Psoas muscle (tissue), 8 donors: Measurements from ENCODE around the gene CHST8. TPM values are rescaled to one million over a fixed set of nuclear protein-coding genes. Genes with fewer than 3 reads are reported as not detected.

ENCODE experiments used
- ATAC-seq, 4 donors: fragments of 200-7000 bp; cut with Tn5 transposase; one replicate each; pipeline ENCODE4 v1.9.1; 2020; ENCODE audit warnings: moderate library complexity in 3 of 4, mild to moderate bottlenecking in 2 of 4
- DNase-seq, 2 donors: peaks; one replicate each; pipeline ENCODE4 v3.0.0-alpha.2; 2020
- H3K27ac ChIP-seq: fragments of 200-600 bp; one replicate; pipeline ENCODE4 v1.8.0; 2022
- H3K27me3 ChIP-seq, 3 donors: fragments of 200-600 bp in 1 of 3; one replicate each; pipeline versions ENCODE4 v1.6.1 to v1.8.0; 2013 to 2022; ENCODE audit warnings: low read length in 2 of 3, mild to moderate bottlenecking in 2 of 3, moderate library complexity in 1 of 3; ENCODE audit not compliant: insufficient read depth in 3 of 3
- H3K36me3 ChIP-seq, 2 donors: fragments of 200-600 bp in 1 of 2; one replicate each; pipeline versions ENCODE4 v1.6.1 to v1.8.0; 2013 to 2022; ENCODE audit warnings: low read depth in 1 of 2, mild to moderate bottlenecking in 1 of 2, moderate library complexity in 1 of 2; ENCODE audit not compliant: insufficient read depth in 1 of 2
- H3K4me1 ChIP-seq: fragments of 200-600 bp; one replicate; pipeline ENCODE4 v1.8.0; 2022
- H3K4me3 ChIP-seq: fragments of 200-600 bp; one replicate; pipeline ENCODE4 v1.8.0; 2022; ENCODE audit warnings: mild to moderate bottlenecking
- H3K9me3 ChIP-seq: fragments of 200-600 bp; one replicate; pipeline ENCODE4 v1.8.0; 2022
- WGBS, 3 donors: extraction: QIAGEN DNeasy Blood & Tissue Kit; methylation state at CpG; one replicate each; pipeline versions ENCODE4 v1.1.6 to v1.1.7; 2013; 5-methylcytosine and 5-hydroxymethylcytosine counted together
- intact Hi-C, 2 donors: fragments of 100-400 bp; cut with DNase I; formaldehyde crosslinking; loops; one replicate each; pipeline versions ENCODE4 v1.11.0 to v1.14.2; 2022
- polyA plus RNA-seq, 3 donors: library from polyadenylated mRNA; stranded (reverse); fragments of 200-250 nt; gene quantifications; one replicate each; pipeline ENCODE4 v1.2.3, GENCODE V29; 2013
- total RNA-seq, 4 donors: library from RNA; stranded (reverse); fragmentation: NEBNext Ultra II Directional in 2 of 4; extraction: Animal tissue kit (Norgen Biotek cat#: 25700) in 2 of 4; gene quantifications; one replicate each; pipeline versions ENCODE4 v1.2.1 to v1.2.4, GENCODE V29; 2021 to 2023
- TF ChIP-seq, protein P1 (sequence below): fragments of 200-600 bp; IDR thresholded peaks from one replicate; pipeline ENCODE4 v1.8.0; 2022; ENCODE audit warnings: antibody characterized with exemption
- donor health status: healthy with polysubstance abuse.
- donor health status: DM: no; HTN: no; CAD: no; lungs with moderate emphysema.
- donor health status: Bipolar disorder and iron deficiency.
- donor health status: healthy.
- donor health status: DM: yes; HTN: yes; CAD: no.
- donor health status: DM: no; HTN: no; CAD: no.
- donor health status: DM: no; HTN: no; CAD: no.
- donor health status: DM: yes; HTN: yes; CAD: no.

Gene CHST8
- total and polyA plus RNA-seq, 7 donors: 0.05 to 0.60 (median 0.23) TPM; not detected in 1

DNA sequence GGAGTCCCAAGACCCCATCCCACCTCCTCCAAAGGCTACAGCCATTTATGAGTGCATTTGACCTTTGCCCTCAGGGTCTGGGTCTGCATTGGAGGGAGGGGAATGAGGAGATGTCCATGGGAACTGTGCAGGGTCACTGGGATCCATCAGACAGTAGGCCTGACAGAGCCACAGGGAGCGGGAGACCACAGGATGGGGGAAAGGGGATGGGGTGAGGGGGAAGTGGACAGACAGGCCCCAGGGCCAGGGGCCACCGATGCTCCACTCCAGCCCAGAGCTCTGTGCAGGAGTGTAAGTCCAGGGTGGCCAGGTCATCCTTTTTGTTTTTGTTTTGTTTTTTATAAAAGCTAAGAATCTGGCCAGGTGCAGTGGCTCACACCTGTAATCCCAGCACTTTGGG, 82.5 kb downstream of the CHST8 start:
- DNase-seq (no peak), ATAC-seq (no peak)
- Histone ChIP-seq H3K27ac (no peak overlapping the region), H3K9me3 (no peaks in the 10 kb centered on the region), H3K4me3 (no peak overlapping the region), H3K4me1 (no peaks in the 10 kb centered on the region), H3K27me3 (peaks cover 0 to 3% (median 0%) of the 10 kb centered on the region in 3 donors), H3K36me3 (no peaks in the 10 kb centered on the region)
- intact Hi-C loops: no loop called here
- WGBS, 3 donors: 83 to 86% (median 83%) methylated on average over 2 of the region's 2 CpGs
- TF ChIP-seq, protein P1, sequence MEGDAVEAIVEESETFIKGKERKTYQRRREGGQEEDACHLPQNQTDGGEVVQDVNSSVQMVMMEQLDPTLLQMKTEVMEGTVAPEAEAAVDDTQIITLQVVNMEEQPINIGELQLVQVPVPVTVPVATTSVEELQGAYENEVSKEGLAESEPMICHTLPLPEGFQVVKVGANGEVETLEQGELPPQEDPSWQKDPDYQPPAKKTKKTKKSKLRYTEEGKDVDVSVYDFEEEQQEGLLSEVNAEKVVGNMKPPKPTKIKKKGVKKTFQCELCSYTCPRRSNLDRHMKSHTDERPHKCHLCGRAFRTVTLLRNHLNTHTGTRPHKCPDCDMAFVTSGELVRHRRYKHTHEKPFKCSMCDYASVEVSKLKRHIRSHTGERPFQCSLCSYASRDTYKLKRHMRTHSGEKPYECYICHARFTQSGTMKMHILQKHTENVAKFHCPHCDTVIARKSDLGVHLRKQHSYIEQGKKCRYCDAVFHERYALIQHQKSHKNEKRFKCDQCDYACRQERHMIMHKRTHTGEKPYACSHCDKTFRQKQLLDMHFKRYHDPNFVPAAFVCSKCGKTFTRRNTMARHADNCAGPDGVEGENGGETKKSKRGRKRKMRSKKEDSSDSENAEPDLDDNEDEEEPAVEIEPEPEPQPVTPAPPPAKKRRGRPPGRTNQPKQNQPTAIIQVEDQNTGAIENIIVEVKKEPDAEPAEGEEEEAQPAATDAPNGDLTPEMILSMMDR: no peak

DNA sequence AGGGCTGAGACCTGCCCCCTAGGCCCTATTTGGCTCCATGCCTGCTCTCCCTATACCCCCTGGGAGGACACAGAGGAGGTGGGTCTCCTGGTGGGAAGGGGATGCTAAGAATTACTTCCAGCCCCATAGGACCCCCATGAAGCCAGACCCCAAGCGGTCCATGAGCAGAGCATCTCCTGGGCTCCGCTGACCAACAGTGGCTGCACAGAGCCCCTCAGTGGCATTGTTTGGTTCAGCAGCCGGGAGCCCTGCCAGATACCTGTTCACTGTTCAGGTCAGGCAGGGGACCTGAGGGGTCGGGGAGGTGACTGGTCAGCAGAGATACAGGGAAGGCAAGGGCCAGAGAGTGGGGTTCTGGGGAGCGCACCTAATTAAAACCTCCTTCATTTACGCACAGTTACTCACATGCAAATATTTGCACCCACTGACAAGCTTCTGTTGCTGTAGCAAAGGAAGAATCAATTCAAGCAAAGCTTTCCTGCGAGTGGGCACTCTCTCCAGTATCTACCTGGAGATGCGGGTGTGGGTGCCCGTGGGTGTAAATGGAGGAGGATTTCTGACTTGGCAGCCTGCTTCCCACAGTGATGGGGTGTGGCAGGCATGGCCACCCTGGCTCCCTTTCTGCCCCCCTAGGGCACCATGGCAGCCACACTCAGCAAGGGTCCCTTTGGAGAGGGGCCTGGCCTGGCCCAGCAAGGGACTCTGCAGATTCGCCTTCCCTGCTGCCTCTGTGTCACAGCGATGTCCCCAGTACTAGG, 83.5 kb downstream of the CHST8 start:
- WGBS, 3 donors: 73 to 79% (median 74%) methylated on average over 11 of the region's 11 CpGs

DNA sequence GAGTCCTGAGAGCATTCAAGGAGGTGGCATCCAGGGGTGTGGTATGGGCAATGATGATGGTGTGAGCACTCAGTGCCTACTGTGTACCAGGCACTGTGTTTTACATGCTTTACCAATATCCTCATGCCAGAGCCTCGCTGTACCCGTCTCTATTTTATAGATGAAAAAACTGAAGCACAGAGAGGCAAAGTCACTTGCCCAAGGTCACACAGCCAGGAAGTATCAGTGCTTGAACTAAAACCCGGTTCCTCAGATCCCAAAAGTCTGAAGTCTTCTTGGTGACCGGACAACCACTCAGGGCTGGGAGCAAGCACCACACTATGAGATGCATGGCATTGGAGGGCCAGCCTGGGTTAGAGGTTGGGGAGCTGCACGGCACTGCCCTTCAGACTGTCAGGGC, 84.1 kb downstream of the CHST8 start:
- Histone ChIP-seq H3K4me3 (no peak overlapping the region), H3K27me3 (peaks cover 0 to 3% (median 0%) of the 10 kb centered on the region in 3 donors), H3K4me1 (no peaks in the 10 kb centered on the region), H3K9me3 (no peaks in the 10 kb centered on the region), H3K27ac (no peak overlapping the region), H3K36me3 (no peaks in the 10 kb centered on the region)
- 81 to 87% (median 87%) methylated on average over 5 of the region's 5 CpGs for WGBS, 3 donors
- DNase-seq (no peak), ATAC-seq (no peak)
- TF ChIP-seq, protein P1: no peak
- intact Hi-C loops: no loop called here

More for the DNA sequence above, 83.5 kb downstream of the CHST8 start:
- TF ChIP-seq, protein P1: no peak
- no peak overlapping the region for H3K4me3 ChIP-seq
- ATAC-seq (no peak), DNase-seq (no peak)
- no peaks in the 10 kb centered on the region for H3K36me3 ChIP-seq
- no peak overlapping the region for H3K27ac ChIP-seq
- no peaks in the 10 kb centered on the region for H3K4me1 ChIP-seq
- peaks cover 0 to 3% (median 0%) of the 10 kb centered on the region in 3 donors for H3K27me3 ChIP-seq
- intact Hi-C loops: no loop called here
- H3K9me3 ChIP-seq: no peaks in the 10 kb centered on the region

DNA sequence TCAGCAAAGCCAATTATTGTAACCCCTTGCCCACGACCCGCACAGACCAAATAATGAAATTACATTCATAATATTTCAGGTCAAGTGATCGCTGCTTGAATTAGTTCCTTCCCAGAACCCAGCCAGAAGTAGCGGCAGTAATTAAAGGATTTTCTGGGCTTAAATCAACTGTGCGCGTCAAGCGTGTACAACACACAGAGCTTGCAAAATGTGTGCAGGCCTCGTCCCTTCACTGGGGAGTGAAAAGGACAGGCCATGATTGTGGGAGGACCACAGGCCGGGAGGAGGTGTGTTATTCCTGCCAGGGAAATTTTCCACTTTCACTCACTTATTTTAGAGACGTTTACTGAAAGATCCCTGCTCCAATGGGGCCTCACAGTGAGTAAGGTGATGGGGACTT, 84.9 kb downstream of the CHST8 start:
- TF ChIP-seq, protein P1: no peak
- DNase-seq (no peak), ATAC-seq (no peak)
- H3K9me3 ChIP-seq: no peaks in the 10 kb centered on the region
- no peaks in the 10 kb centered on the region for H3K4me1 ChIP-seq
- WGBS, 3 donors: 41 to 48% (median 44%) methylated on average over 10 of the region's 10 CpGs
- no peaks in the 10 kb centered on the region for H3K36me3 ChIP-seq
- intact Hi-C loops: no loop called here
- H3K27me3 ChIP-seq: peaks cover 0 to 5% (median 0%) of the 10 kb centered on the region in 3 donors
- H3K27ac ChIP-seq: no peak overlapping the region
- no peak overlapping the region for H3K4me3 ChIP-seq
